ENCODE results near the gene CSNK2A3. TPM values are rescaled to one million over a fixed set of nuclear protein-coding genes. Genes with fewer than 3 reads are reported as not detected.

CSNK2A3 gene
- total and polyA plus RNA-seq, 9 donors = 0.22 to 2.4 (median 0.48) TPM; not detected in 1

DNA sequence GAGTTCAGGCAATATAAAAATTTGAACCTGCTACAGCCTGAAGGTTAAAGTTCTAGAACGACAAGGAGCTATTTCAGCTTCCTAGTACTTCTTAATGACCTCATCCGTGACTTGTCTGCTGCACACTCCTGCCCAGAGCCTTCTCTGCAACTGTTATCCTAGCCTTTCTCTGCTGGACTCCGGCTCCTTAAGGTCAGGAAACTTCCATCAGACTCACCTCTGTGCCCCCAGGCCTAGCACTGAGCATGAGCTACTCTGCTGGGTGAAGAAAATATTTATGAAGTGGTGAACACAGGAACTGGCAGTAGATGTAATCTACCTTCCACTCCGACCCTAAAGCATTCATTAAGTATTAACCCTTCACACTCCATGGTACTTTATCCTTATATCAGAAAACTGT is 18.4 kb downstream of the CSNK2A3 start:
- Histone ChIP-seq H3K4me1 (ENCODE audit: insufficient read depth) (no peaks in the 10 kb centered on the region), H3K36me3 (no peaks in the 10 kb centered on the region), H3K27ac (no peak overlapping the region), H3K9me3 (no peaks in the 10 kb centered on the region), H3K27me3 (no peaks in the 10 kb centered on the region), H3K4me3 (no peak overlapping the region)
- DNase-seq = no peak
- TF ChIP-seq EP300 (IDR thresholded peaks at IDR 0.05) (no peak), POLR2A (IDR thresholded peaks at IDR 0.05) (no peak)
- TF ChIP-seq, protein P1, sequence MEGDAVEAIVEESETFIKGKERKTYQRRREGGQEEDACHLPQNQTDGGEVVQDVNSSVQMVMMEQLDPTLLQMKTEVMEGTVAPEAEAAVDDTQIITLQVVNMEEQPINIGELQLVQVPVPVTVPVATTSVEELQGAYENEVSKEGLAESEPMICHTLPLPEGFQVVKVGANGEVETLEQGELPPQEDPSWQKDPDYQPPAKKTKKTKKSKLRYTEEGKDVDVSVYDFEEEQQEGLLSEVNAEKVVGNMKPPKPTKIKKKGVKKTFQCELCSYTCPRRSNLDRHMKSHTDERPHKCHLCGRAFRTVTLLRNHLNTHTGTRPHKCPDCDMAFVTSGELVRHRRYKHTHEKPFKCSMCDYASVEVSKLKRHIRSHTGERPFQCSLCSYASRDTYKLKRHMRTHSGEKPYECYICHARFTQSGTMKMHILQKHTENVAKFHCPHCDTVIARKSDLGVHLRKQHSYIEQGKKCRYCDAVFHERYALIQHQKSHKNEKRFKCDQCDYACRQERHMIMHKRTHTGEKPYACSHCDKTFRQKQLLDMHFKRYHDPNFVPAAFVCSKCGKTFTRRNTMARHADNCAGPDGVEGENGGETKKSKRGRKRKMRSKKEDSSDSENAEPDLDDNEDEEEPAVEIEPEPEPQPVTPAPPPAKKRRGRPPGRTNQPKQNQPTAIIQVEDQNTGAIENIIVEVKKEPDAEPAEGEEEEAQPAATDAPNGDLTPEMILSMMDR (IDR thresholded peaks at IDR 0.05) = no peak
- 75 to 84% (median 80%) methylated on average over 4 of the region's 4 CpGs for WGBS, 3 donors
- intact Hi-C loops (cut with DNase I) = no loop called here

DNA sequence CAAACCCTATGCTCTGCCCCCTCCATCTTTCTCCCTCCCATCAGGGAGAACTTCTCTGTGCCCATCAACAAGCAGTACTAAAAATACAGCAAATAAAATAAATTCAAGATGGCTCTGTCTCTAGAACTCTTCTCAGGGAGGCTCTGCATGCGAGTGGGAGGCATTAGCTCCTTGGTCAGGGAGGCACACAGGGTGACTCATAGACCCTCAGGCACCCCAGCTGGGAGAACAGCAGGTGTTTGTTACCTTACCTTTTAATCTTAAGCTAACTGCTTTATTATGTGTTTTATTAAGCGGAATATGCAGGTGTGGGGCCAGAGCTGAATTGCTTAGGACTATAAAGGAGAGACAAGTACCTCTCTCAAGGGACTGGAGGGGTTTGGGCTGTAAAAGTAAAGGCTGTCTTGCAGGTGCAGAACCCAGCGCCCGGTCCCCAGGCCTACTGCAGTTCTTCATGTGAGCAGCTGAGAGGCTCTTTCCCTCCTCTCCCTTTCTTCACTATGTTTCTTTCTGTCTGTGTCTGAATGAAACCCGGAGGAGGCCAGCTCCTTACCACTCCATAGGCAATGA is 20.8 kb downstream of the CSNK2A3 start:
- intact Hi-C loops (cut with DNase I) = no loop called here
- no peak for DNase-seq
- H3K27ac ChIP-seq = no peak overlapping the region
- H3K4me3 ChIP-seq = no peak overlapping the region
- H3K9me3 ChIP-seq = no peaks in the 10 kb centered on the region
- 75 to 96% (median 82%) methylated on average over 5 of the region's 5 CpGs for WGBS, 3 donors
- H3K27me3 ChIP-seq = no peaks in the 10 kb centered on the region
- H3K36me3 ChIP-seq = no peaks in the 10 kb centered on the region
- TF ChIP-seq, protein P1 (IDR thresholded peaks at IDR 0.05) = no peak
- TF ChIP-seq EP300 (IDR thresholded peaks at IDR 0.05) (no peak), POLR2A (IDR thresholded peaks at IDR 0.05) (no peak)
- no peaks in the 10 kb centered on the region for H3K4me1 ChIP-seq (ENCODE audit: insufficient read depth)

DNA sequence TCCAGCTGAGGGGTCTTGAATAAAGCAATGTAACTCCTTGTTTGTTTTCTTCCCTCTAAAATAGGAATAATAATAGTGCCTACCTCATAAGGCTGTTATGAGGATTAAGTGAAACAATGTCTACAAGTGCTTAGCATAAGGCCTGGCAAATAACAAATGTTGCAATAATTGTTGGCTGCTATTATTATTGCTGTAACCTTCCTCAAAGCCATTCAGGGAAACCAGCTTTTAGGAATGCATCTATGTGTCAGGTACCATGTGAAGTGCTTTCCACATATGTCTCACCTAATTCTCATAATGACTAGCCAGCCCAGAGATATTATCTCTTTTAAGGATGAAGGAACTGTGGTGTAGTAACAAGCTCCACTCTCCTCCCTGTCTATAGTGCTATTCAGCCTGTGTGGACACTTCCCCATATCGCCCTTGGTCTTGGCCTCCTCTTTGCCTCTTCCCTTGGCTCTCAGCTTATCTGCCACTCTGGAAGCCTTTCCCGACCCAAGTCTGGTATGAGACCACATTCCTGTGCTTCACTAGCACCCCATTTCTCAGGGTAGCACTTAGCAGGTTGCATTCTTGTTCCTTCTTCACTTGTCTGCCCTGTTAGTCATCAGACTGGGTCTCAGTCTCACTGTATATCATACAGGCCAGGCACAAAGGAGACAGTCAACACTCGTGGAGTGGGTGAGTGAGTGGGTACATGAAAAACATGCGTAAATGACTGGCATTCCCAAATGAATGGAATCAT is 23.8 kb downstream of the CSNK2A3 start:
- WGBS, 3 donors = 80 to 87% (median 82%) methylated on average over 4 of the region's 4 CpGs
- no peak overlapping the region for H3K27ac ChIP-seq

DNA sequence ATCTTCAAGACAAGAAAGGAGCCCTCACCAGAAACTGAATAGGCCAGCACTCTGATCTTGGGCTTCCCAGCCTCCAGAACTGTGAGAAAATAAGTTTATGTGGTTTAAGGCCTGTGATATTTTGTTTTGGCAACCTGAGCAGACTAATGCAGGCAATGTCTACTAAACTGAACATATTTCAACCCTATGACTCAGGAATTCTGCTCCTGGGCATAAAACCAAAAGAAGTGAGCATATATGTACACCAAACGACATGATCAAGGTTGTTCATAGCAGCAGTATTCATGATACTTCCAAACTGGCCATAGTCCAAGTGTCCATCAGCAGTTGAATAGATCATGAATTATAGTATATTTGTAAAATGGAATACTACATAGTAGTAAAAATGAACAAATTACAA is 29.0 kb downstream of the CSNK2A3 start:
- WGBS, 3 donors = 68 to 87% (median 76%) methylated on average over 1 of the region's 1 CpG
- TF ChIP-seq, protein P1 (IDR thresholded peaks at IDR 0.05) = no peak
- no peak for TF ChIP-seq EP300 (IDR thresholded peaks at IDR 0.05)
- TF ChIP-seq POLR2A (IDR thresholded peaks at IDR 0.05) = no peak
- Histone ChIP-seq H3K27me3 (no peaks in the 10 kb centered on the region), H3K36me3 (no peaks in the 10 kb centered on the region), H3K27ac (no peak overlapping the region), H3K4me3 (no peak overlapping the region), H3K9me3 (no peaks in the 10 kb centered on the region), H3K4me1 (ENCODE audit: insufficient read depth) (peaks cover 4% of the 10 kb centered on the region)
- intact Hi-C loops (cut with DNase I) = no loop called here
- DNase-seq = no peak

More for the DNA sequence above, 23.8 kb downstream of the CSNK2A3 start:
- no peaks in the 10 kb centered on the region for H3K36me3 ChIP-seq
- H3K4me1 ChIP-seq (ENCODE audit: insufficient read depth) = no peaks in the 10 kb centered on the region
- no peaks in the 10 kb centered on the region for H3K27me3 ChIP-seq
- no peak overlapping the region for H3K4me3 ChIP-seq
- DNase-seq = no peak
- no peaks in the 10 kb centered on the region for H3K9me3 ChIP-seq
- intact Hi-C loops (cut with DNase I) = no loop called here
- no peak for TF ChIP-seq EP300 (IDR thresholded peaks at IDR 0.05)
- TF ChIP-seq, protein P1 (IDR thresholded peaks at IDR 0.05) = no peak
- no peak for TF ChIP-seq POLR2A (IDR thresholded peaks at IDR 0.05)

Measured in ovary (tissue), 9 donors.